ENCODE measurements around the gene APOBEC3C. TPM values are rescaled to one million over a fixed set of nuclear protein-coding genes. Genes with fewer than 3 reads are reported as not detected.

Gene APOBEC3C
- total RNA-seq (2022) (24.8 and 30.1 TPM in 2 replicates), Bru-seq, nascent RNA (percentile 71 among the genes with signal in this experiment), BruChase-seq, experiment 1, labeled RNA remaining after a 6-hour chase (percentile 96 among the genes with signal in this experiment), BruChase-seq, experiment 2, labeled RNA remaining after a 2-hour chase (percentile 88 among the genes with signal in this experiment)
- long read RNA-seq, transcript APOBEC3C-201 (4 exons, 2,818 nt): major isoform, 78 of 99 reads
- long read RNA-seq, transcript APOBEC3C-202 (3 exons, 1,056 nt): minor isoform, 6 of 99 reads
- long read RNA-seq, partial matches to known transcripts: 9 of 99 reads
- long read RNA-seq, other reads (novel, unspliced or antisense): 6 of 99 reads

GRCh38 chr22:39013942-39014722 lies at the start of gene APOBEC3C:
APOBEC3C (plus strand) TSS chr22:39014257; CDS start chr22:39014363, 106 bp downstream.
- CTCF ChIA-PET: interaction anchor here (0.8 to 2.8 kb wide), 4 partner anchors 11 to 302 kb away, joined by 3 to 16 read pairs (median 6); no protein-coding TSS in a partner anchor

GRCh38 chr22:38964306-38964705 lies 49.8 kb upstream of the APOBEC3C start:
- Mint-ChIP-seq H3K9me3 (ENCODE audit: unreplicated experiment) (no peaks in the 10 kb centered on the region), H3K27ac (ENCODE audit: low read depth, unreplicated experiment) (no peak overlapping the region), H3K4me1 (ENCODE audit: insufficient read depth, unreplicated experiment) (peaks cover 6% of the 10 kb centered on the region), H3K36me3 (ENCODE audit: insufficient read depth, unreplicated experiment) (no peaks in the 10 kb centered on the region), H3K27me3 (ENCODE audit: insufficient read depth, unreplicated experiment) (peaks cover 36% of the 10 kb centered on the region), H3K4me3 (ENCODE audit: unreplicated experiment) (no peak overlapping the region)
- POLR2A ChIA-PET: no interaction called here
- TF ChIP-seq CTCF (IDR thresholded peaks at IDR 0.05; ENCODE audit: unreplicated experiment): no peak
- CTCF ChIA-PET: interaction anchor here (0.6 kb wide), 1 partner anchor 95 kb away, joined by 3 read pairs; no protein-coding TSS in a partner anchor
- intact Hi-C loops (cut with micrococcal nuclease): no loop called here
- DNase-seq (ENCODE audit: unreplicated experiment): no peak
- no TSS peak for BruUV-seq (replicated peaks)

More at GRCh38 chr22:39013942-39014722, at the start of gene APOBEC3C:
- BruUV-seq (replicated peaks): no TSS peak
- H3K27ac Mint-ChIP-seq (ENCODE audit: low read depth, unreplicated experiment): peak within 1 kb of the TSS; percentile 96
- peaks cover 5% of the 10 kb centered on the region for H3K4me1 Mint-ChIP-seq (ENCODE audit: insufficient read depth, unreplicated experiment)
- no peaks in the 10 kb centered on the region for H3K27me3 Mint-ChIP-seq (ENCODE audit: insufficient read depth, unreplicated experiment)
- H3K4me3 Mint-ChIP-seq (ENCODE audit: unreplicated experiment): peak within 1 kb of the TSS; percentile 94
- TF ChIP-seq CTCF (IDR thresholded peaks at IDR 0.05; ENCODE audit: unreplicated experiment): no peak
- peaks cover 8% of the 10 kb centered on the region for H3K36me3 Mint-ChIP-seq (ENCODE audit: insufficient read depth, unreplicated experiment)
- no peaks in the 10 kb centered on the region for H3K9me3 Mint-ChIP-seq (ENCODE audit: unreplicated experiment)
- POLR2A ChIA-PET: interaction anchor here (1.0 to 1.9 kb wide), 3 partner anchors 11 to 143 kb away, joined by 3 to 5 read pairs (median 5); no protein-coding TSS in a partner anchor
- intact Hi-C loops (cut with micrococcal nuclease): loop anchor here (1.0 kb wide), 1 partner anchor 108 kb away; no protein-coding TSS in a partner anchor
- peak; percentile 88 for DNase-seq (ENCODE audit: unreplicated experiment)

GRCh38 chr22:38964989-38965388 lies 49.1 kb upstream of the APOBEC3C start:
- H3K36me3 Mint-ChIP-seq (ENCODE audit: insufficient read depth, unreplicated experiment): no peaks in the 10 kb centered on the region
- no peak overlapping the region for H3K4me3 Mint-ChIP-seq (ENCODE audit: unreplicated experiment)
- BruUV-seq (replicated peaks): no TSS peak
- intact Hi-C loops (cut with micrococcal nuclease): no loop called here
- CTCF ChIA-PET: no interaction called here
- TF ChIP-seq CTCF (IDR thresholded peaks at IDR 0.05; ENCODE audit: unreplicated experiment): no peak
- DNase-seq (ENCODE audit: unreplicated experiment): no peak
- POLR2A ChIA-PET: no interaction called here
- peaks cover 6% of the 10 kb centered on the region for H3K4me1 Mint-ChIP-seq (ENCODE audit: insufficient read depth, unreplicated experiment)
- no peaks in the 10 kb centered on the region for H3K9me3 Mint-ChIP-seq (ENCODE audit: unreplicated experiment)
- H3K27ac Mint-ChIP-seq (ENCODE audit: low read depth, unreplicated experiment): no peak overlapping the region
- H3K27me3 Mint-ChIP-seq (ENCODE audit: insufficient read depth, unreplicated experiment): peaks cover 43% of the 10 kb centered on the region

Data from MCF 10A (cell line).